K562 (cell line): ENCODE data around the gene ABAT.

Source experiments
- C11orf30 ChIP-seq: fragments of 450-650 bp; IDR thresholded peaks from 2 replicates; pipeline ENCODE4 v1.6.1; 2016; ENCODE audit warnings: low read depth, mild to moderate bottlenecking
- MXI1 ChIP-seq: IDR thresholded peaks from 2 replicates; pipeline ENCODE4 v1.6.1; 2011; ENCODE audit warnings: low read depth, mild to moderate bottlenecking, improper control_type of control experiment, low read length
- NFIC ChIP-seq: fragments of 450-650 bp; IDR thresholded peaks from 2 replicates; pipeline ENCODE4 v1.6.1; 2017; ENCODE audit warnings: mild to moderate bottlenecking, inconsistent platforms
- TF ChIP-seq, protein P1 (sequence below): sonication (generic); formaldehyde crosslinking; IDR thresholded peaks from 2 replicates; pipeline ENCODE4 v1.8.1; 2023; ENCODE audit warnings: mild to moderate bottlenecking, missing genetic modification reagents
- TF ChIP-seq, protein P2 (sequence below): sonication (generic); formaldehyde crosslinking; IDR thresholded peaks from 2 replicates; pipeline ENCODE4 v1.8.0; 2022; ENCODE audit warnings: mild to moderate bottlenecking, low read depth, missing genetic modification reagents

DNA sequence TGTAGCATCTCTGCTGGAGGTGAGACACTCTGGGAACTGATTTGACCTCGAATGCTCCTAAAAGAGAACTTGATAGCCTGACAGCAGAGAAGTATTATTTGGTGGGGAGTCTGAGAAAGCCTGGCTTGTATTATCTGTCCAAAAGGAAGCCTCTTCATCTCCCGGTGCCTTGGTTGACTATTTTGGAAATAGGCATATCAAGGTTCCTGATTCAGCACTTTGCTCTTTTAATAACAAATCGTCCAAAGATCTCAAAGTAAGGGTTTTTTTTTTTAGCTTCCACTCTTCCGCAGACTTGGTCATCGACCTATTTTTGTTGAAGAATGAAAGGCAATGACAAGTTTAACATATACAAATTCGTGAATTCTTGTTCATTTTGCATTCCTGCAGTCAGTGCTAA lies 108.3 kb downstream of the ABAT start:
- no peak for TF ChIP-seq C11orf30
- TF ChIP-seq, protein P1, sequence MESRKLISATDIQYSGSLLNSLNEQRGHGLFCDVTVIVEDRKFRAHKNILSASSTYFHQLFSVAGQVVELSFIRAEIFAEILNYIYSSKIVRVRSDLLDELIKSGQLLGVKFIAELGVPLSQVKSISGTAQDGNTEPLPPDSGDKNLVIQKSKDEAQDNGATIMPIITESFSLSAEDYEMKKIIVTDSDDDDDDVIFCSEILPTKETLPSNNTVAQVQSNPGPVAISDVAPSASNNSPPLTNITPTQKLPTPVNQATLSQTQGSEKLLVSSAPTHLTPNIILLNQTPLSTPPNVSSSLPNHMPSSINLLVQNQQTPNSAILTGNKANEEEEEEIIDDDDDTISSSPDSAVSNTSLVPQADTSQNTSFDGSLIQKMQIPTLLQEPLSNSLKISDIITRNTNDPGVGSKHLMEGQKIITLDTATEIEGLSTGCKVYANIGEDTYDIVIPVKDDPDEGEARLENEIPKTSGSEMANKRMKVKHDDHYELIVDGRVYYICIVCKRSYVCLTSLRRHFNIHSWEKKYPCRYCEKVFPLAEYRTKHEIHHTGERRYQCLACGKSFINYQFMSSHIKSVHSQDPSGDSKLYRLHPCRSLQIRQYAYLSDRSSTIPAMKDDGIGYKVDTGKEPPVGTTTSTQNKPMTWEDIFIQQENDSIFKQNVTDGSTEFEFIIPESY = no peak
- no peak for TF ChIP-seq NFIC
- TF ChIP-seq, protein P2, sequence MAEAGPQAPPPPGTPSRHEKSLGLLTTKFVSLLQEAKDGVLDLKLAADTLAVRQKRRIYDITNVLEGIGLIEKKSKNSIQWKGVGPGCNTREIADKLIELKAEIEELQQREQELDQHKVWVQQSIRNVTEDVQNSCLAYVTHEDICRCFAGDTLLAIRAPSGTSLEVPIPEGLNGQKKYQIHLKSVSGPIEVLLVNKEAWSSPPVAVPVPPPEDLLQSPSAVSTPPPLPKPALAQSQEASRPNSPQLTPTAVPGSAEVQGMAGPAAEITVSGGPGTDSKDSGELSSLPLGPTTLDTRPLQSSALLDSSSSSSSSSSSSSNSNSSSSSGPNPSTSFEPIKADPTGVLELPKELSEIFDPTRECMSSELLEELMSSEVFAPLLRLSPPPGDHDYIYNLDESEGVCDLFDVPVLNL (CRISPR knock-in tag) = no peak
- no peak for TF ChIP-seq MXI1
